ENCODE results near the gene CPLX1.

DNA sequence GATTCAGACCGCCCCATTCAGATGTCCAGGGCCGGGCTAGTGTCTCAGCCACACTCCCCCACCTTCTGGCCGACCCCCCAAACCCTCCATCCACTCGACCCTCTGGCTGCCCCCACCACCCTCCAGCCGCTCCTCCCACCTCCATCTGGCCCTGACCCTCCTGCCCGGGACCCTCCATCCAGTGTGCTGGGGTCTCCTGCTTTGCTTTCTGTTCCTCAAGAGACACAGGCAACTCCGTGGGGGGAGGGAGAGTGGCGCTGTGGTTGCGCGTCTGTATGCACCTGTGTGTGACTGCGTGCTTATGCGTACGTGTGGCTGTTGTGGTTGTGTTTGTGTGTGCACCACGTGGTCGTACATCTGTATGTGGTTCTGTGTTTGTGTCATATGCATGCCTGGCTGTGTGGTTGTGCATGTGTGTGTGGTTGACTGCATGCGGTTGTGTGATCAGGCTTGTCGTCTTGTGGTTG lies 33.3 kb downstream of the CPLX1 start:
- TF ChIP-seq, protein P1, sequence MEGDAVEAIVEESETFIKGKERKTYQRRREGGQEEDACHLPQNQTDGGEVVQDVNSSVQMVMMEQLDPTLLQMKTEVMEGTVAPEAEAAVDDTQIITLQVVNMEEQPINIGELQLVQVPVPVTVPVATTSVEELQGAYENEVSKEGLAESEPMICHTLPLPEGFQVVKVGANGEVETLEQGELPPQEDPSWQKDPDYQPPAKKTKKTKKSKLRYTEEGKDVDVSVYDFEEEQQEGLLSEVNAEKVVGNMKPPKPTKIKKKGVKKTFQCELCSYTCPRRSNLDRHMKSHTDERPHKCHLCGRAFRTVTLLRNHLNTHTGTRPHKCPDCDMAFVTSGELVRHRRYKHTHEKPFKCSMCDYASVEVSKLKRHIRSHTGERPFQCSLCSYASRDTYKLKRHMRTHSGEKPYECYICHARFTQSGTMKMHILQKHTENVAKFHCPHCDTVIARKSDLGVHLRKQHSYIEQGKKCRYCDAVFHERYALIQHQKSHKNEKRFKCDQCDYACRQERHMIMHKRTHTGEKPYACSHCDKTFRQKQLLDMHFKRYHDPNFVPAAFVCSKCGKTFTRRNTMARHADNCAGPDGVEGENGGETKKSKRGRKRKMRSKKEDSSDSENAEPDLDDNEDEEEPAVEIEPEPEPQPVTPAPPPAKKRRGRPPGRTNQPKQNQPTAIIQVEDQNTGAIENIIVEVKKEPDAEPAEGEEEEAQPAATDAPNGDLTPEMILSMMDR (IDR thresholded peaks at IDR 0.05) = no peak
- TF ChIP-seq POLR2A (IDR thresholded peaks at IDR 0.05) = no peak
